UCSD-AML1 (cell line): Measurements from ENCODE around the gene TXN.
"Not testable (repeated sequence)": the region's sequence is repeated elsewhere in the genome, so short reads cannot be mapped to it uniquely, and the experiment has no call there.

Experiments used
- DNase-seq: peaks from one replicate; lab custom pipeline; 2025; ENCODE audit not compliant: unreplicated experiment; lab: John Stamatoyannopoulos, UW

TXN gene

GRCh38 chr9:110213413-110214044 is 42.8 kb downstream of the TXN start:
- DNase-seq = no peak

GRCh38 chr9:110208031-110208430 is 48.3 kb downstream of the TXN start, which contains the start of gene C9orf152:
C9orf152 (minus strand) TSS chr9:110208159; CDS start chr9:110207579, 580 bp downstream.
- no peak for DNase-seq

- no peak for DNase-seq
Observed at GRCh38 chr9:110207071-110207641, 49.2 kb downstream of the TXN start.

GRCh38 chr9:110206389-110206788 is 49.9 kb downstream of the TXN start:
- no peak for DNase-seq

GRCh38 chr9:110205612-110206011 is 50.7 kb downstream of the TXN start:
- DNase-seq = not testable (repeated sequence)

GRCh38 chr9:110202232-110202631 is 54.1 kb downstream of the TXN start:
- no peak for DNase-seq

GRCh38 chr9:110199643-110200042 is 56.7 kb downstream of the TXN start:
- DNase-seq = no peak

- no peak for DNase-seq
Observed at GRCh38 chr9:110198357-110198756, 58.0 kb downstream of the TXN start.

- DNase-seq = no peak
Observed at GRCh38 chr9:110197330-110198187, 58.7 kb downstream of the TXN start.

- DNase-seq = not testable (repeated sequence)
Observed at GRCh38 chr9:110196084-110196499, 60.2 kb downstream of the TXN start.
